ENCODE measurements around the gene AMPH.
"Not testable (repeated sequence)": the region's sequence is repeated elsewhere in the genome, so short reads cannot be mapped to it uniquely, and the experiment has no call there.

AMPH gene

DNA sequence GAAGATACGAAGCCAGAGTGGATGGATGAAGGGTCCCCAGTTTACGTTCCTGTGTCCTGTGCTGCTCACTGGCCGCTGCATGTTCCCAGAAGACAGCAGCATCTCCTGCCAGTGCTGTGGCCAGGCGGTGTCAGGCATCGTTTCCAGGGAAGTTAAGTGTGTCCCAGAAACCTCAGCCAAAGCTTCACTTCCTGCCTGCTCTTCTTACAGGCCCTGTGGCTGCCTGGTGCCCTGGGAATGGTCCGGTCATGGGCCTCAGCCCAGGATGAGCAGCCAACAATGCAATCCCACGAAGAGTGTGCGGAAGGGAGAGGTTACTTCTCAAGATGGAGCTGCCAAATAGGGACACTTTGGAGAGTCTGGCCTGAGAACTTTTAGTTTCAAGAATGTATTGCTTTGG lies 258.0 kb downstream of the AMPH start:
- H3K4me3 ChIP-seq (ENCODE audit: low read length), result no peak overlapping the region
- TF ChIP-seq, protein P1, sequence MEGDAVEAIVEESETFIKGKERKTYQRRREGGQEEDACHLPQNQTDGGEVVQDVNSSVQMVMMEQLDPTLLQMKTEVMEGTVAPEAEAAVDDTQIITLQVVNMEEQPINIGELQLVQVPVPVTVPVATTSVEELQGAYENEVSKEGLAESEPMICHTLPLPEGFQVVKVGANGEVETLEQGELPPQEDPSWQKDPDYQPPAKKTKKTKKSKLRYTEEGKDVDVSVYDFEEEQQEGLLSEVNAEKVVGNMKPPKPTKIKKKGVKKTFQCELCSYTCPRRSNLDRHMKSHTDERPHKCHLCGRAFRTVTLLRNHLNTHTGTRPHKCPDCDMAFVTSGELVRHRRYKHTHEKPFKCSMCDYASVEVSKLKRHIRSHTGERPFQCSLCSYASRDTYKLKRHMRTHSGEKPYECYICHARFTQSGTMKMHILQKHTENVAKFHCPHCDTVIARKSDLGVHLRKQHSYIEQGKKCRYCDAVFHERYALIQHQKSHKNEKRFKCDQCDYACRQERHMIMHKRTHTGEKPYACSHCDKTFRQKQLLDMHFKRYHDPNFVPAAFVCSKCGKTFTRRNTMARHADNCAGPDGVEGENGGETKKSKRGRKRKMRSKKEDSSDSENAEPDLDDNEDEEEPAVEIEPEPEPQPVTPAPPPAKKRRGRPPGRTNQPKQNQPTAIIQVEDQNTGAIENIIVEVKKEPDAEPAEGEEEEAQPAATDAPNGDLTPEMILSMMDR (conservative IDR thresholded peaks at IDR 0.05; ENCODE audit: low read length), result no peak
- DNase-seq (ENCODE audit: low read depth), result peak; percentile 24

DNA sequence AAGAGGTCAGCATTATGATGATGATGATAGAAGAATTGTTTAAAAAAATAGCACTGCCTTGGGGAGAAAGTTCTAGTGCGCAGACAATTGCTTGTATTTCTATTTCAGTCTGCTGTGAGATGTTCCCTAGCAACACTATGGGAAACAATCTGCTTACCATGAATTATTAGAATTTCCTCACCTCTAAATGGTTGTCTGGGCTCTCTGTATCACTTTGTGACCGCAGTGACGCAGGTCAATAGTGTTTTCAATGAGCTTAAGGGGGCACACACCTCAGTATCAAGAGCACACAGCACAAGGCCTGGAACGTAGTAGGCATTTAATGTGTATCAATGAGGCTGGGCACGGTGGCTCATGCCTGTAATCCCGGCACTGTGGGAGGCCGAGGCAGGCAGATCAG lies 258.9 kb downstream of the AMPH start:
- no peak overlapping the region for H3K4me3 ChIP-seq (ENCODE audit: low read length)
- DNase-seq (ENCODE audit: low read depth), result no peak
- TF ChIP-seq, protein P1 (conservative IDR thresholded peaks at IDR 0.05; ENCODE audit: low read length), result no peak

DNA sequence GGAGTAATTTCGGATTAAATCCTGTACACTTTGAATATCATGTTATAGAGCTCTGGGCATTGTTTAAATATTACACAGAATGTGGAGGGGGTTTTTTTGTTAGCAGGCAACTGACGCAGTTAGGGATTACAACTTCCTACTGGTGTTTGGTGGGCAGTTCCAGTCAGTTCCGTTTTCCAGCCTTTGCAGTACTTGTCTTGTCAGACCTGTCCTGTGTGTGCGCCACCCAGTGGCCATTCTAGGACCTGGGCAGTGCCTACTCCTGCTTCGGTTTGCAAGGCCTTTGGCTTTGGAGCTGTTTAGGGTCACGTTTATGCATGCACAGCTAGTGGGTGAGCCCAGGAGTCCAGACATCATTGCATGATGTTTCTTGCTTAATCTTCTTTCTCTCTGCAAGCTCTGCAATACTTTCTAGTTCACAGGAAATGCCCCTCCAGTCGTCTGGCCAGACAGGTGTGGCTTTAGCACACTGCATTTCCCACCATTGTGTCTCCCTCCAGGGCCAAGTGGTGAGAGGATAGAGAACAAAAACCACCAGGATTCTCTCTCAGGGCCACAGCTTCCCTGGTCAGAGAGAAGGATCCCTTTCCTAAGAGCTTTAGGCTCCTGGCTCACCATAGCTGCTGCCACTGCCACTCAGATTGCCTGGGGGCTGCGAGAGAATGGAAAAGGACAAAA lies 261.2 kb downstream of the AMPH start:
- TF ChIP-seq, protein P1 (conservative IDR thresholded peaks at IDR 0.05; ENCODE audit: low read length), result peak; percentile 80

DNA sequence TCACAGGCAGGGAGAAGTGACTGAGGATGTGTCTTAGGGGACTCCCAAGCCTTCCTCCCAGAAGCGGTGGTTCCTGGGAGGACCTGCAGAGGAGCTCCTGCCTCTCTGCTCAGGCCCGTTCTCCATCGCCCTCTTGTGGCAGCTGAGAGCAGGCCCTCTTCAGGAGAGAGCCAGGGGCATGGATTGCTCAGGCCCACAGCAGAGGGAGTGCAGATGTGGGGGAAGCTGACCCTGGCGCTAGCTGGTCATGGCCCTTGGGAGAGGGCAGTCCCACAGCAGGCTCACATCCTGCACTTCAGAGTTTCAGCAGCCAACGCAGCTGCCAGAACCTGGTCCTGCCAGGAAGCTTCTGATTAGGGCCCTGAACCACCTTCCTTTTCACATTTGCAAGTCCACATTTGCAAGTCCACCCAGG lies 263.0 kb downstream of the AMPH start:
- TF ChIP-seq, protein P1 (conservative IDR thresholded peaks at IDR 0.05; ENCODE audit: low read length), result peak; percentile 79
- peak; percentile 69 for DNase-seq (ENCODE audit: low read depth)
- no peak overlapping the region for H3K4me3 ChIP-seq (ENCODE audit: low read length)

More for the DNA sequence above, 261.2 kb downstream of the AMPH start:
- peak; percentile 76 for DNase-seq (ENCODE audit: low read depth)
- H3K4me3 ChIP-seq (ENCODE audit: low read length), result no peak overlapping the region

DNA sequence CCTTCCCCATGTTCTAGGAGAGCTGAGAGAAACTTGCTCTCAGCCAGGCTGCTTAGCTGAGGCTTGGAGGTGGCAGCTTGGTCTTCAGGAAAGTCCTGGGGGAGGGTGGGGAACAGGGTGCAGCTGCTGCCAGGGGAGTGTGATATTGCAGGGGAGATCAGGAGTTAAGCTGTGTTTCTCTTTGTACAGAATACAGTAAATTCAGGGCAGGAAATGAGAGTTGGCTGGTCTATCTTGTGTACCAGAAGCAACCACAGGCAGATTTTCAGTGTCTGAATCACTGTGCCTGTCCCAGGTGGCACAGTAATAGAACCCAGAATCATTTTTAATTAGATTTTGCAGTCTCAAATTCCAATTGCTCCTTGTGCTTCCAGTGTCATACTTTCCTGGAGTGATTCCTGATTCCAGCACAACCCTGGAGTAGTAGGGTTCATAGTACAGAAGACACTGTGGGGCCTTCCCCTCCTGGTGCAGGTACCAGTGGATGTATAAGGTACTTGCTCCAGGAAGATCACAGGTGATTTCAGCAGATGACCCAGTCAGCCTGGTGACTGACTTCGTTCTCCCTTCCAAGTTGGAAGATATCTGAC lies 263.8 kb downstream of the AMPH start:
- TF ChIP-seq, protein P1 (conservative IDR thresholded peaks at IDR 0.05; ENCODE audit: low read length), result no peak
- DNase-seq (ENCODE audit: low read depth), result no peak
- H3K4me3 ChIP-seq (ENCODE audit: low read length), result no peak overlapping the region

DNA sequence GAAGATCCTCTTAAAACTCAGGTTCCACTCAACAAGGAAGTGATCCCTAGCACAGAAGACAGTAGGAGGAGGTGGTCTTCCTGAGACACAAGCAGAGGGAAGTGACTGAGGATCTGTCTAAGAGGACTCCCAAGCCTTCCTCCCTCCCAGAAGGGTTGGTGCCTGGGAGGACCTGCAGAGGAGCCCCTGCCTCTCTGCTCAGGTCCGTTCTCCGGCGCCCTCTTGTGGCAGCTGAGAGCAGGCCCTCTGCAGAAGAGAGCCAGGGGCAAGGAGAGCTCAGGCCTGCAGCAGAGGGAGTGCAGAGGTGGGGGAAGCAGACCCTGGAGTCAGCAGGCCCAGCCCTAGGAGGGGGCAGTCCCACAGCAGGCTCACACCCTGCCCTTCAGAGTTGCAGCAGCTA lies 267.8 kb downstream of the AMPH start:
- TF ChIP-seq, protein P1 (conservative IDR thresholded peaks at IDR 0.05; ENCODE audit: low read length), result peak; percentile 51
- not testable (repeated sequence) for DNase-seq (ENCODE audit: low read depth); H3K4me3 ChIP-seq (ENCODE audit: low read length)

DNA sequence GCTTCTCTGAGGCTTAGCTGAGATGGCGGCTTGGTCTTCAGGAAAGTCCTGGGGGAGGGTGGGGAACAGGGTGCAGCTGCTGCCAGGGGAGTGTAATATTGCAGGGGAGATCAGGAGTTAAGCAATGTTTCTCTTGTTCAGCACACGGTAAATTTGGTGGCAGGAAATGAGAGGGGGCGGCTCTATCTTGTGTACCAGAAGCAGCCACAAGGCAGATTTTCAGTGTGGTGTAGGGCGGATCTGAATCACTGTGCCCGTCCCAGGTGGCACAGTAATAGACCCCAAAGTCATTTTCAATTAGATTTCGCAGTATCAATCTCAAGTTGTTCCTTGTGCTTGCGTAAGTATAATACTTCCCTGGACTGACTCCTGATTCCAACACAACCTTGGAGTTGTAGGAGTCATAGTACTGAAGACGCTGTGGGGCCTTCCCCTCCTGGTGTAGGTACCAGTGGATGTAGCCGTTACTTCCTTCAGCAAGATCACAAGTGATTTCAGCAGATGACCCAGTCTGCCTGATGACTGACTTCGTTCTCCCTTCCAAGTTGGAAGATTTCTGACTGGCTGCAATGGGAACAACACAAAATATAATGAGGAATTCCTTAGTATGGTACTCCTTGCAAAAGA lies 268.4 kb downstream of the AMPH start:
- not testable (repeated sequence) for DNase-seq (ENCODE audit: low read depth); H3K4me3 ChIP-seq (ENCODE audit: low read length)

All from AG10803 (cell line).